ENCODE data around the gene HMCN2. TPM values are rescaled to one million over a fixed set of nuclear protein-coding genes. Genes with fewer than 3 reads are reported as not detected.

Gene HMCN2
- total and polyA plus RNA-seq, 8 donors: 0.31 to 3.9 (median 0.68) TPM

GRCh38 chr9:130379649-130379970 lies 114.0 kb downstream of the HMCN2 start:
- Histone ChIP-seq H3K36me3 (no peaks in the 10 kb centered on the region), H3K4me1 (no peaks in the 10 kb centered on the region), H3K27ac (no peak overlapping the region), H3K9me3 (no peaks in the 10 kb centered on the region), H3K4me3 (no peak overlapping the region), H3K27me3 (no peaks in the 10 kb centered on the region)
- ATAC-seq (no peak), DNase-seq (no peak)
- no peak for TF ChIP-seq CTCF (IDR thresholded peaks at IDR 0.05)
- intact Hi-C loops (cut with DNase I): no loop called here

- H3K36me3 ChIP-seq: no peaks in the 10 kb centered on the region
- TF ChIP-seq CTCF (IDR thresholded peaks at IDR 0.05): no peak
- no peak for DNase-seq
- no peak overlapping the region for H3K4me3 ChIP-seq
- H3K9me3 ChIP-seq: no peaks in the 10 kb centered on the region
- H3K4me1 ChIP-seq: no peaks in the 10 kb centered on the region
- no peak overlapping the region for H3K27ac ChIP-seq
- intact Hi-C loops (cut with DNase I): no loop called here
- no peaks in the 10 kb centered on the region for H3K27me3 ChIP-seq
- no peak for ATAC-seq
Observed at GRCh38 chr9:130380920-130381469, 115.4 kb downstream of the HMCN2 start.

GRCh38 chr9:130381660-130382059 lies 116.1 kb downstream of the HMCN2 start:
- H3K4me3 ChIP-seq: no peak overlapping the region
- DNase-seq: no peak
- no peak for ATAC-seq
- intact Hi-C loops (cut with DNase I): no loop called here
- H3K9me3 ChIP-seq: no peaks in the 10 kb centered on the region
- TF ChIP-seq CTCF (IDR thresholded peaks at IDR 0.05): no peak
- no peaks in the 10 kb centered on the region for H3K36me3 ChIP-seq
- H3K27me3 ChIP-seq: no peaks in the 10 kb centered on the region
- H3K4me1 ChIP-seq: no peaks in the 10 kb centered on the region
- no peak overlapping the region for H3K27ac ChIP-seq

- Histone ChIP-seq H3K4me3 (no peak overlapping the region), H3K36me3 (no peaks in the 10 kb centered on the region), H3K9me3 (no peaks in the 10 kb centered on the region), H3K4me1 (no peaks in the 10 kb centered on the region), H3K27ac (no peak overlapping the region), H3K27me3 (no peaks in the 10 kb centered on the region)
- DNase-seq: no peak
- intact Hi-C loops (cut with DNase I): no loop called here
- ATAC-seq: no peak
- no peak for TF ChIP-seq CTCF (IDR thresholded peaks at IDR 0.05)
Observed at GRCh38 chr9:130382096-130382495, 116.5 kb downstream of the HMCN2 start.

GRCh38 chr9:130382636-130383349 lies 117.2 kb downstream of the HMCN2 start:
- Histone ChIP-seq H3K27ac (no peak overlapping the region), H3K4me1 (no peaks in the 10 kb centered on the region), H3K9me3 (no peaks in the 10 kb centered on the region), H3K27me3 (no peaks in the 10 kb centered on the region), H3K36me3 (no peaks in the 10 kb centered on the region), H3K4me3 (no peak overlapping the region)
- intact Hi-C loops (cut with DNase I): no loop called here
- no peak for DNase-seq
- no peak for TF ChIP-seq CTCF (IDR thresholded peaks at IDR 0.05)
- no peak for ATAC-seq

All from left lung (tissue), 10 donors.